Measurements from ENCODE around the gene PGAM2.
"Not testable (repeated sequence)": the region's sequence is repeated elsewhere in the genome, so short reads cannot be mapped to it uniquely, and the experiment has no call there.

- TF ChIP-seq MYC (IDR thresholded peaks at IDR 0.05; ENCODE audit: borderline replicate concordance, low read length); CTCF (IDR thresholded peaks at IDR 0.05); CEBPB (IDR thresholded peaks at IDR 0.05); POLR2AphosphoS2 (conservative IDR thresholded peaks at IDR 0.05; ENCODE audit: low read length); REST (IDR thresholded peaks at IDR 0.05); HOXA7 (CRISPR knock-in tag; IDR thresholded peaks at IDR 0.05); RAD21 (conservative IDR thresholded peaks at IDR 0.05 in 1 of 2, IDR thresholded peaks at IDR 0.05 in 1 of 2); MAX (IDR thresholded peaks at IDR 0.05); HMGXB4 (CRISPR knock-in tag; IDR thresholded peaks at IDR 0.05; ENCODE audit: borderline replicate concordance); RNF2 (IDR thresholded peaks at IDR 0.05; ENCODE audit: borderline replicate concordance, low read depth); MAFK (IDR thresholded peaks at IDR 0.05; ENCODE audit: partially characterized antibody); KDM1A (IDR thresholded peaks at IDR 0.05; ENCODE audit: low read depth); PBX3 (IDR thresholded peaks at IDR 0.05): not testable (repeated sequence)
Measured at GRCh38 chr7:44022796-44023467, 42.4 kb downstream of the PGAM2 start.
